Esophagus squamous epithelium (tissue), 4 donors: ENCODE results near the gene R3HDM4.

ENCODE experiments used
- POLR2A ChIP-seq, 4 donors: fragments of 450-650 bp; IDR thresholded peaks; one replicate each; pipeline ENCODE4 v1.6.1; 2017; ENCODE audit warnings: antibody characterized with exemption in 4 of 4, mild to moderate bottlenecking in 4 of 4, moderate library complexity in 3 of 4
- TF ChIP-seq, protein P1 (sequence below), 6 experiments: fragments of 450-650 bp in 4 of 6; fragments of 200-600 bp in 2 of 6; sonication (generic) in 2 of 6; IDR thresholded peaks; one replicate each; pipeline ENCODE4 v1.5.1; 2016 to 2019; ENCODE audit warnings: antibody characterized with exemption in 6 of 6, mild to moderate bottlenecking in 4 of 6, moderate library complexity in 4 of 6

DNA sequence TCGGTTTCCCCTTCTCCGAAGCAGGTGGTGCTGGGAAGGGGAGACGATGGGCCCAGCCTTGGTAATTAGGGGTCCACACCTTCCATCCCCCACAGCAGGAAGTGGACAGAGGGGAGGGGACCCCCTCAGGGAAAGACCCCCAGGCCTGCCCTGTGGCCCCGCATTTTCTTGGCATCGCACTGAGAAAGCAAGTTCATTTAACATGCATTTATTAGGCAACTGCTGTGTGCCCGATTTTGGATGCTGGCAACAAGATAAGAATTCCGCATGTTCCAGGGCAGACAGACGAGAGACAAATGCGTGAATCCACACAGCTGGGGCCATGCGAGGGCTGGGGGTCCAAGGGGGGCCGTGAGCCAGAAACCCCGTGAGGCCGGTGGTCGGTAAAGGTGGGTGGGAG, 41.3 kb upstream of the R3HDM4 start:
- TF ChIP-seq POLR2A (IDR thresholded peaks at IDR 0.05), result no peak
- TF ChIP-seq, protein P1, sequence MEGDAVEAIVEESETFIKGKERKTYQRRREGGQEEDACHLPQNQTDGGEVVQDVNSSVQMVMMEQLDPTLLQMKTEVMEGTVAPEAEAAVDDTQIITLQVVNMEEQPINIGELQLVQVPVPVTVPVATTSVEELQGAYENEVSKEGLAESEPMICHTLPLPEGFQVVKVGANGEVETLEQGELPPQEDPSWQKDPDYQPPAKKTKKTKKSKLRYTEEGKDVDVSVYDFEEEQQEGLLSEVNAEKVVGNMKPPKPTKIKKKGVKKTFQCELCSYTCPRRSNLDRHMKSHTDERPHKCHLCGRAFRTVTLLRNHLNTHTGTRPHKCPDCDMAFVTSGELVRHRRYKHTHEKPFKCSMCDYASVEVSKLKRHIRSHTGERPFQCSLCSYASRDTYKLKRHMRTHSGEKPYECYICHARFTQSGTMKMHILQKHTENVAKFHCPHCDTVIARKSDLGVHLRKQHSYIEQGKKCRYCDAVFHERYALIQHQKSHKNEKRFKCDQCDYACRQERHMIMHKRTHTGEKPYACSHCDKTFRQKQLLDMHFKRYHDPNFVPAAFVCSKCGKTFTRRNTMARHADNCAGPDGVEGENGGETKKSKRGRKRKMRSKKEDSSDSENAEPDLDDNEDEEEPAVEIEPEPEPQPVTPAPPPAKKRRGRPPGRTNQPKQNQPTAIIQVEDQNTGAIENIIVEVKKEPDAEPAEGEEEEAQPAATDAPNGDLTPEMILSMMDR (IDR thresholded peaks at IDR 0.05), result no peak
